Activated CD8-positive, alpha-beta memory T cell treated with anti-CD3 and anti-CD28 coated beads for 24 hours (primary cell): ENCODE results near the gene ZNF106.

Experiments used
- DNase-seq: peaks from one replicate; pipeline ENCODE4 v3.0.0-alpha.2; 2020

The ZNF106 gene

GRCh38 chr15:42471002-42471401 lies 19.9 kb downstream of the ZNF106 start:
- DNase-seq, result no peak

GRCh38 chr15:42465520-42466259 lies 25.3 kb downstream of the ZNF106 start:
- DNase-seq, result no peak

- no peak for DNase-seq
These were observed 29.7 kb downstream of the ZNF106 start for GRCh38 chr15:42461261-42461660.

GRCh38 chr15:42457445-42458442 lies 33.2 kb downstream of the ZNF106 start:
- DNase-seq, result no peak

GRCh38 chr15:42456971-42457370 lies 34.0 kb downstream of the ZNF106 start:
- DNase-seq, result no peak

GRCh38 chr15:42456531-42456930 lies 34.4 kb downstream of the ZNF106 start:
- DNase-seq, result no peak

GRCh38 chr15:42453826-42454225 lies 37.1 kb downstream of the ZNF106 start:
- DNase-seq, result no peak

GRCh38 chr15:42450425-42450790 lies 40.5 kb downstream of the ZNF106 start:
- no peak for DNase-seq

GRCh38 chr15:42449770-42450424 lies 41.0 kb downstream of the ZNF106 start:
- no peak for DNase-seq

- DNase-seq, result no peak
These were observed 42.7 kb downstream of the ZNF106 start for GRCh38 chr15:42448281-42448680.

- DNase-seq, result no peak
These were observed 43.3 kb downstream of the ZNF106 start for GRCh38 chr15:42447599-42447998.

GRCh38 chr15:42445551-42445950 lies 45.4 kb downstream of the ZNF106 start:
- no peak for DNase-seq

GRCh38 chr15:42444415-42445063 lies 46.4 kb downstream of the ZNF106 start:
- no peak for DNase-seq

- no peak for DNase-seq
These were observed 63.3 kb downstream of the ZNF106 start for GRCh38 chr15:42427429-42428223.

- no peak for DNase-seq
These were observed 69.6 kb downstream of the ZNF106 start for GRCh38 chr15:42421376-42421775.

GRCh38 chr15:42419369-42419768 lies 71.6 kb downstream of the ZNF106 start:
- DNase-seq, result no peak

GRCh38 chr15:42413920-42414319 lies 77.0 kb downstream of the ZNF106 start:
- DNase-seq, result no peak

- DNase-seq, result no peak
These were observed 79.1 kb downstream of the ZNF106 start for GRCh38 chr15:42411884-42412283.

- DNase-seq, result peak; percentile 49
These were observed 81.9 kb downstream of the ZNF106 start for GRCh38 chr15:42409011-42409410.

GRCh38 chr15:42408178-42408577 lies 82.8 kb downstream of the ZNF106 start:
- peak; percentile 47 for DNase-seq

- peak; percentile 32 for DNase-seq
These were observed 85.0 kb downstream of the ZNF106 start for GRCh38 chr15:42405863-42406482.
